HEK293T (cell line): Measurements from ENCODE around the gene PIANP.

Experiments used
- FOXM1 ChIP-seq: fragments of 450-650 bp; IDR thresholded peaks from 2 replicates; pipeline ENCODE4 v1.6.1; 2017; ENCODE audit warnings: mild to moderate bottlenecking, borderline replicate concordance
- TF ChIP-seq, protein P1 (sequence below): fragments of 450-650 bp; IDR thresholded peaks from 2 replicates; pipeline ENCODE4 v1.6.1; 2016

DNA sequence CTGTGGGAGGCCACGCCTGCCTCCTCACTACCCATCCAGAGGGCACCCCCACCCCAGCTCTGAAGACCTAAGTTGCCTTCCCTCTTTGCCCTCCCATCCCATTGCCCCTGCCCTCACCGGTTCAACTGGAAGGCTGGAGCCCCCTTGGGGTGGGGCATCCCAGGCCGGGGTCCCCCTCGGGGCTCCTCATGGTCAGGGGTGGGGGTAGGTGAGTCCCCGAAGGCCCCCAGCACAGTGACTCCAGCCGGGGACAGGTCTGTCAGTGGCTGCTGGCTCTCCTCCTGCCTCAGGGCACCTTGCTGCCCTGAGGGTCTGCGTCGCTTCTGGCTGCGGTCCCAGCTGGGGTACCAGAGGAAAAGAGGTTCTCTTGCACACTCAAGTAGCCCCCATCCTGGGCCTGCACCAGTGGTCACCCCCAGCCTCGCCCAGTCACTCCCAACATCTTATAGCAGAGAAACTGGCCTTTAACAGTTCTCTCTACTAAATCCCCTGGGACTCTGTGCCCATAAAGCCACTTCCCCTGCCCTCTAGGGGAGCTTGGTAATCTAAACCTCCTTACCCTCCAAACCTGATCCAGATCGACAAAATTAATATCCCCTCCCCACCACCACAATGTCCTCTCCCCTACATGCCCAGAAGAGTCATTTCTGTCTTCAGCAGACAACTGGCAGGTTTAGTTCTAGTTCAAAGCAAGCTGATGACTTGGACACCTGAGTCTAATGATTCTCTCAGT is 5.1 kb downstream of the PIANP start:
- TF ChIP-seq, protein P1, sequence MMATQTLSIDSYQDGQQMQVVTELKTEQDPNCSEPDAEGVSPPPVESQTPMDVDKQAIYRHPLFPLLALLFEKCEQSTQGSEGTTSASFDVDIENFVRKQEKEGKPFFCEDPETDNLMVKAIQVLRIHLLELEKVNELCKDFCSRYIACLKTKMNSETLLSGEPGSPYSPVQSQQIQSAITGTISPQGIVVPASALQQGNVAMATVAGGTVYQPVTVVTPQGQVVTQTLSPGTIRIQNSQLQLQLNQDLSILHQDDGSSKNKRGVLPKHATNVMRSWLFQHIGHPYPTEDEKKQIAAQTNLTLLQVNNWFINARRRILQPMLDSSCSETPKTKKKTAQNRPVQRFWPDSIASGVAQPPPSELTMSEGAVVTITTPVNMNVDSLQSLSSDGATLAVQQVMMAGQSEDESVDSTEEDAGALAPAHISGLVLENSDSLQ = no peak
- no peak for TF ChIP-seq FOXM1
